ENCODE data around the gene PTGER3.

PTGER3 gene

GRCh38 chr1:71047635-71048607, at the start of gene PTGER3:
PTGER3 (minus strand) TSS chr1:71047816; CDS start chr1:71047577, 239 bp downstream.
- DNase-seq = no peak

- DNase-seq = no peak
Observed at GRCh38 chr1:71094913-71095312, 47.3 kb upstream of the PTGER3 start.

GRCh38 chr1:71093938-71094337, 46.3 kb upstream of the PTGER3 start:
- DNase-seq = peak; percentile 62

DNA sequence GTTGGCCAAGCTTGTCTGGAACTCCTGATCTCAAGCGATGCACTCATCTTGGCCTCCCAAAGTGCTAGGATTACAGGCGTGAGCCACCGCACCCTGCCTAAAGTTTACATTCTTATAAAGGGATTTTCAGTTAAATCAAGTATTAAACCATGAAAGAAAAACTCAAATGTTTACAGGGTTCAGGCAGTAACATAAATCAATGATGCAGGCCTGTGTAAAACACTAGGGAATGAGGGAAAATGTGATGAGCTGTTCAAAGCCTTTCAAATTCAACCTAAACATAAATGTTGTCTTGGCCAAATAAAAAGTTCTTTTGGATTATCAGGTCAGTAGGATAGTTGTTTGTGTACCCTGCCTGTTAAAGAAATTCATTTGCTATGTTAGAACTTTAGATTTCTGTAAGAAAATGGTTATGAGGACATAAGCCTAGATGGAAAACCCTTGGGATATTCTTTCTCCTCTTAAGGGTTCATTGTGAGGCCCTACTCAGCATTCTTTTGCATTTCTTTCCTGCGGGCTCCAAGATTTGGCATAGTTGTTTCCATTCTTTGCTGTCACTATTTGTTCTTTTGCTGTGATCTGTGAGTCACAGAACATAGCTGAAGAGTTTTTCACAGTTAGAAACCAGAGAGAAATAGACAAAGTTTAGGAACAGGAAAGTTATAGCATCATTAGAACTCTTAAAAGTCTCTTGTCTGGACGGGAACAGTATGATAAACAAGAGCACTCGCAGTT, 42.1 kb upstream of the PTGER3 start:
- no peak for DNase-seq

- no peak for DNase-seq
Observed at GRCh38 chr1:71088645-71089287, 41.1 kb upstream of the PTGER3 start.

- no peak for DNase-seq
Observed at GRCh38 chr1:71087713-71088112, 40.1 kb upstream of the PTGER3 start.

DNA sequence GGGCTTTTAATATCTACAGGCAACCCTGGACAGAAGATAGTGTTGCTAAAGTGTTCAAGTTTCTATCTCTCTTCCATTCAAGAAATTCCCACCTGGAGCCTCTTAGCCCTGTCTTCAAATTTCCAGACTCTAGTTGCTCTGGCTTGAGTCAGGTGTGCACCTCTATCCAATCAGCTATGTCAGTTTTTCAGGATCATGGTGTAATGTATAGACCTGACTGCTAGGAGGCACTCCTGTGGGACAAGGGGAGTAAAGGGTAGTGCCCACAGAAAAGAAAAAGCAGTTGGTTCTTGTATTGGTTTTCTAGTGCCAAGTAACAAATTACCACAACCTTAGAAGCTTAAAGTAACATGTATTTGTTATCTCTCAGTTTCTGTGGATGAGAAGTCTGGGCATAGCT, 39.4 kb upstream of the PTGER3 start:
- no peak for DNase-seq

DNA sequence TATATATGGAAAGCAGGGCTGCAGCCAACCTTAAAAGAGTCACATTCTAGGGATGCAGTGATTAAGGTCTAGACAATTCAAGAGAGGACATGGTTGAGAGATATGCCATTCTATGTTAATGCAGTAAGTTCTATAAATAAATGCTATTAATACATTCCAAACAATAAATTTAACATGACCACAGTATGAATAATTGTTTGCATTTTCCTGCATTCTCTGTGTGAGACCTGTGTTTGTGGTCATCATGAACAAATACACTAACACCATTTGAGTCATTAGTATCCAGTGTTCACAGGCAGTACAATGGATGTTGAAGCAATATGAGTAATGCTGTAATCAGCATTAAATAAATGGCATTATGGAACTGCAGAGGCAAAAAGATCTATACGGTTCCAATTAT, 38.7 kb upstream of the PTGER3 start:
- no peak for DNase-seq

GRCh38 chr1:71083271-71083670, 35.7 kb upstream of the PTGER3 start:
- DNase-seq = no peak

- no peak for DNase-seq
Observed at GRCh38 chr1:71081697-71082080, 34.1 kb upstream of the PTGER3 start.

GRCh38 chr1:71080739-71081696, 33.4 kb upstream of the PTGER3 start, which contains the start of gene ZRANB2:
ZRANB2 (minus strand) TSS chr1:71081035; CDS start chr1:71080995, 40 bp downstream.
- DNase-seq = peak; percentile 98

DNA sequence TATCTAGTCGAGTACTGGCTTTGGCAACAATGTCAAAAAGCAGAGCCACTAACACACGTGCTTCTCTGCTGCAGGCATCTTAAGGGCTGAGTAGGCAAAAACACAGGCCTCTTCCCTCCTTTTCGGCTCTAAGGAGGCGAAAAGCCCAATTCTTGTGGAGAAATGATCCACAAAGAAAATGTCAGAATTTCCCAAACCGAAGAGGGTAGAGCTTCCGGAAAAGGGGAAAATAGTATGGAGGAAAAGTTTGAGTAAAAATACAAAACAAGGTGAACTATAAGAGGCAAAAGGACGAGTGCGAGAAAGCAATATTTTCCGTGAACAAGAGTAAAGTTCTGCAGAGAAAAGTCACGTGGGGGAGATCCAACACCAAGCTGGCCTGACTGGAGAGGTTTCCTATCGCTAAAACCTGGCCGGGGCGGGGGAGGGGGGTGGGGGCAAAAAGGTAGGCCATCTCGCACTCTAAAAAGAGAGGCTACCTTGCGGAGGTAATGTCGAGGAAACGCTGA, 32.7 kb upstream of the PTGER3 start:
- DNase-seq = peak; percentile 12

- DNase-seq = no peak
Observed at GRCh38 chr1:71074681-71075080, 27.1 kb upstream of the PTGER3 start.

DNA sequence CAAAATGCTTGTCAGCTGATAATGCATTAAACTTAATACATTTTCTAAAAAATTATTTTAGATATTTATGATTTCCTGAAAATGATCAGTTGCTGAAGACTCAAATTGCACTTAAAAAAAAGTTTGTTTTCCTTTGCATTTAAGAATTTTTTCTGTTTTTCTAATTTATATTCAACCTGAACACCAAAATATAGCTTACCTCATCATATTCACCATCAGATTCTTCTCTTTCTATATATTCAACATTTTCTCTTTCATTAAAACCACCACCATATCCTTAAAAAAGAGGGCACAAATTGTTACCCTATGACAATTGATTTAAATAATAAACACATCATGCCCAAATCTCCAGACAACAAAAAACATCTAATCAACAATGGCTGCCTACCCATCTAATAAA, 24.7 kb upstream of the PTGER3 start:
- no peak for DNase-seq

DNA sequence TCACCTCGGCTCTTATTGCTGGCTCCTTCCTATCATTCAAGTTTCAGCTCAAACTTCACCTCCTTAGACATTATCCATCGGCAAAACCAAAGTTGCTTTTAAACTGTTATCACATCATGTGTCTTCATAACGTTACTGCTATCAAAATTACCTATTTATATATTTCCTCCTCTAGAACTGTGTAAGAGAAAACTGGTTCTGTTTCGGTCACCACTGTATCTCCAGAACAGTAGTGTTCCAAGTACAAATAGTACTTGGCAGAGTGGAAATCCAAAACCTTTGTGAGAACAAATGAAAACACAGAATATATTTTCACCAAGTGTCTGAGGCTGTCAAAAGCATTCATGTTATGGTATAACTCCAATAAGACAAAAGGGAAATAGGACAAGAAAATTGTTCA, 24.1 kb upstream of the PTGER3 start:
- DNase-seq = no peak

- no peak for DNase-seq
Observed at GRCh38 chr1:71068325-71069240, 21.0 kb upstream of the PTGER3 start.

- DNase-seq = no peak
Observed at GRCh38 chr1:71054791-71055190, 7.2 kb upstream of the PTGER3 start.

- DNase-seq = no peak
Observed at GRCh38 chr1:71054281-71054731, 6.7 kb upstream of the PTGER3 start.

GRCh38 chr1:71053758-71054157, 6.1 kb upstream of the PTGER3 start:
- no peak for DNase-seq

DNA sequence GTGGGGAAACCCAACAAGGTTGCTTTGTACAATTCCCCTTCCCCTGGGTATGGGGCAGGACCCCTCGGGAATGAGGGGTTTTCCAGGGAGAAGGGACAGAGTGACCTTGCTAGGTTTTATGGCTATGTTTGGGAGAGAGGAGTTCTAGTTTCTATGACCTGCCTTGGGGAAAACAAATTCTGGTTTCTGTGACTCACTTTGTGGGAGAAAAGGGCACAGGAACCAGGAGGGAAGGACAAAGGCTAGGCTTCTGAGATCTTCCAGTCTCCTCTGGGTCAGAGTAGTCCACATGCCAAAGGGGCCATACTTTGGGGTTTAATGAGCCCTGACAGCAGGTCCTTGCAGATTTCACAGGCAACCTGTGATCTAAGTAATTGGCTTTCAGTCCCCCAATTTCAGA, 5.5 kb upstream of the PTGER3 start:
- DNase-seq = no peak
